K562 (cell line): ENCODE measurements around the gene APC. TPM values are rescaled to one million over a fixed set of nuclear protein-coding genes. Genes with fewer than 3 reads are reported as not detected.

Experiments used
- ARID1B ChIP-seq: fragments of 450-650 bp; IDR thresholded peaks from 2 replicates; pipeline ENCODE4 v1.6.1; 2016; ENCODE audit warnings: antibody characterized with exemption, mild to moderate bottlenecking, inconsistent platforms
- CCNT2 ChIP-seq: IDR thresholded peaks from 2 replicates; pipeline ENCODE4 v1.6.1; 2011; ENCODE audit warnings: borderline replicate concordance, low read depth, mild to moderate bottlenecking, moderate library complexity, mixed read lengths, low read length; ENCODE audit not compliant: insufficient read length; ENCODE audit errors: extremely low read depth
- EHMT2 ChIP-seq: fragments of 450-650 bp; IDR thresholded peaks from 2 replicates; pipeline ENCODE4 v1.6.1; 2018; ENCODE audit warnings: antibody characterized with exemption
- ERF ChIP-seq: fragments of 450-650 bp; formaldehyde crosslinking; IDR thresholded peaks from 2 replicates; pipeline ENCODE4 v1.4.0; 2020; ENCODE audit warnings: mild to moderate bottlenecking, mixed read lengths
- ETV5 ChIP-seq: sonication (generic); formaldehyde crosslinking; IDR thresholded peaks from 2 replicates; pipeline ENCODE4 v1.4.0; 2020; ENCODE audit warnings: low read depth, mild to moderate bottlenecking, missing genetic modification reagents
- FOXK2 ChIP-seq, 2 experiments: fragments of 450-650 bp; IDR thresholded peaks in 1 of 2; conservative IDR thresholded peaks in 1 of 2; 2 replicates each; pipeline ENCODE4 v1.6.1; 2016; ENCODE audit warnings: low read depth in 2 of 2, mild to moderate bottlenecking in 1 of 2
- GATAD2A ChIP-seq: fragments of 450-650 bp; IDR thresholded peaks from 2 replicates; pipeline ENCODE4 v1.6.1; 2017
- KDM5B ChIP-seq: fragments of 200-600 bp; sonication (generic); IDR thresholded peaks from 2 replicates; pipeline ENCODE4 v1.6.1; 2012; ENCODE audit warnings: low read depth, mild to moderate bottlenecking, moderate library complexity, low read length, control low read depth, inconsistent platforms; ENCODE audit not compliant: insufficient replicate concordance
- MCM3 ChIP-seq: fragments of 450-650 bp; IDR thresholded peaks from 2 replicates; pipeline ENCODE4 v1.6.1; 2016
- MTF1 ChIP-seq: fragments of 250-450 bp; sonication (Bioruptor Pico); IDR thresholded peaks from 2 replicates; pipeline ENCODE4 v1.9.0; 2021; ENCODE audit warnings: moderate library complexity, mild to moderate bottlenecking, inconsistent platforms, borderline replicate concordance
- NCOR1 ChIP-seq: fragments of 450-650 bp; IDR thresholded peaks from 2 replicates; pipeline ENCODE4 v1.6.1; 2016; ENCODE audit warnings: mild to moderate bottlenecking, moderate library complexity
- NFE2 ChIP-seq: IDR thresholded peaks from 2 replicates; pipeline ENCODE4 v1.6.1; 2014; ENCODE audit warnings: antibody characterized with exemption, low read depth
- NFIC ChIP-seq: fragments of 450-650 bp; IDR thresholded peaks from 2 replicates; pipeline ENCODE4 v1.6.1; 2017; ENCODE audit warnings: mild to moderate bottlenecking, inconsistent platforms
- PHB2 ChIP-seq: fragments of 450-650 bp; IDR thresholded peaks from 2 replicates; pipeline ENCODE4 v1.6.1; 2017; ENCODE audit warnings: low read depth
- POLR2AphosphoS5 ChIP-seq: IDR thresholded peaks from 2 replicates; pipeline ENCODE4 v1.6.1; 2011; ENCODE audit warnings: mild to moderate bottlenecking, low read depth, low read length, moderate library complexity; ENCODE audit not compliant: control insufficient read depth, insufficient read depth
- SMARCA4 ChIP-seq: fragments of 450-650 bp; IDR thresholded peaks from 2 replicates; pipeline ENCODE4 v1.6.1; 2016
- TBL1XR1 ChIP-seq, 2 experiments: IDR thresholded peaks; 2 replicates each; pipeline ENCODE4 v1.6.1; 2012; ENCODE audit warnings: improper control_type of control experiment in 2 of 2, low read length in 2 of 2, mild to moderate bottlenecking in 1 of 2
- ZBTB8A ChIP-seq: fragments of 450-650 bp; IDR thresholded peaks from 2 replicates; pipeline ENCODE4 v1.6.1; 2018; ENCODE audit warnings: mild to moderate bottlenecking, moderate library complexity; ENCODE audit not compliant: partially characterized antibody
- ZNF24 ChIP-seq: fragments of 450-650 bp; IDR thresholded peaks from 2 replicates; pipeline ENCODE4 v1.6.1; 2016
- ZNF384 ChIP-seq: IDR thresholded peaks from 2 replicates; pipeline ENCODE4 v1.6.1; 2012; ENCODE audit warnings: low read depth, low read length, improper control_type of control experiment
- ZNF584 ChIP-seq: fragments of 200-800 bp; sonication (Bioruptor generic); IDR thresholded peaks from 2 replicates; pipeline ENCODE4 v1.6.1; 2016; ENCODE audit warnings: low read depth, mild to moderate bottlenecking, missing genetic modification characterization, missing compliant biosample characterization
- polyA plus RNA-seq, 8 experiments: library from polyadenylated mRNA; depleted of rRNA in 4 of 8; stranded (reverse) in 5 of 8; unstranded in 3 of 8; fragments of >200 nt; fragmentation: Nextera tagmentation in 2 of 8; fragmentation: Illumina TruSeq in 1 of 8; extraction: Ambion mirVana in 2 of 8; extraction: Trizol in 1 of 8; gene quantifications; 2 replicates each; pipeline versions ENCODE4 v1.2.1 to v1.2.3, GENCODE V29; 2011 to 2014; ENCODE audit warnings: inconsistent platforms in 1 of 8, missing spikeins in 1 of 8
- total RNA-seq, 7 experiments: library from RNA; depleted of rRNA in 6 of 7; stranded (reverse); fragments of >200 nt in 6 of 7; fragmentation: Illumina TruSeq in 2 of 7; extraction: Trizol in 2 of 7; gene quantifications; 2 replicates each; pipeline versions ENCODE4 v1.2.1 to v1.2.3, GENCODE V29; 2011 to 2021; ENCODE audit warnings: low replicate concordance in 1 of 7
- TF ChIP-seq, protein P1 (sequence below): fragments of 150-350 bp; IDR thresholded peaks from 2 replicates; pipeline ENCODE4 v1.6.1; 2014; ENCODE audit warnings: low read depth, mild to moderate bottlenecking, low read length, borderline replicate concordance
- TF ChIP-seq, protein P2 (sequence below): fragments of 450-650 bp; conservative IDR thresholded peaks from 2 replicates; pipeline ENCODE4 v1.6.1; 2016; ENCODE audit warnings: missing genetic modification characterization, low read depth, mild to moderate bottlenecking, missing compliant biosample characterization, moderate library complexity
- TF ChIP-seq, protein P3 (sequence below): sonication (generic); formaldehyde crosslinking; IDR thresholded peaks from 2 replicates; pipeline ENCODE4 v1.8.0; 2022; ENCODE audit warnings: missing genetic modification reagents, mild to moderate bottlenecking, moderate library complexity, borderline replicate concordance

The APC gene
- total and polyA plus RNA-seq, 9 of the 15 experiments (the other 6 are each of a cell fraction or from before 2014, with no cell fraction given): 5.7 to 29.5 (median 15.4) TPM

DNA sequence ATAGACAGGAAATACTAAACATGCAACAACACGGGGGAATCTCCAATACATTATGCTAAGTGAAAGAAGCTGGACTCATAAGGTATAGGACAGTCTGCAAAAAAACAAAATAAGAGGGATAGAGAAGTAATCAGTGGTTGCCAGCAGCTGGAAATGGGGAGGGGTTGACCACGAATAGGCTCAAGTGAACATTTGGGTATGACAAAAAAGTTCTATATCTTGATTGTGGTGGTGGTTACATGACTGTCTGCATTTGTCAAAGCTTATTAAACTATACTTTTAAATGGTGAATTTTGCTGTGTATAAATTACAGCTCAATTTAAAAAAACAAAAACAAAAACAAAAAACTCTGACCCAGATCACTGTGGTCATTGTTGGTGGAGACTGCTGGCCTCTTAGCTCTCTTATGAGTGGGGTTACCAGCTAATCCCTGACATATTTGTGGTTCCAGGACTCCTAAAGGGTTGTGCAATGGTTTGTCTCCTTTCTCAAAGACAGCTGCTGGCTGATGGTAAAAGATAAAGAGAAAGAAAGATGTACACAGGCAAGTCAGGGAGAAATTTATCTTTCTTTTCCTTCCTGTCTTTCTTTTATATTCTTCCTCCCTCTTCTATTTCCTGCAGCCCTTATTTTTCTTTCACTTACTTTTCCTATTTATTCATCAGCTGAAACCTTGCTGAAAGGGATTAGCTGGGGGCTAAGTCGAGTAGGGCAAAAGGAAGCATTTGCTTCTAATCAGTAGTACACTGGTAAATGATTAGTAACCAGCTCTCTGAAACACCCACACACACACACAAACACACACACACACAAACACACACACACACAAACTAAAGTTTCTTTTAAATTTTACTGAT is 42.6 kb upstream of the APC start (continued):
- TF ChIP-seq, protein P1, sequence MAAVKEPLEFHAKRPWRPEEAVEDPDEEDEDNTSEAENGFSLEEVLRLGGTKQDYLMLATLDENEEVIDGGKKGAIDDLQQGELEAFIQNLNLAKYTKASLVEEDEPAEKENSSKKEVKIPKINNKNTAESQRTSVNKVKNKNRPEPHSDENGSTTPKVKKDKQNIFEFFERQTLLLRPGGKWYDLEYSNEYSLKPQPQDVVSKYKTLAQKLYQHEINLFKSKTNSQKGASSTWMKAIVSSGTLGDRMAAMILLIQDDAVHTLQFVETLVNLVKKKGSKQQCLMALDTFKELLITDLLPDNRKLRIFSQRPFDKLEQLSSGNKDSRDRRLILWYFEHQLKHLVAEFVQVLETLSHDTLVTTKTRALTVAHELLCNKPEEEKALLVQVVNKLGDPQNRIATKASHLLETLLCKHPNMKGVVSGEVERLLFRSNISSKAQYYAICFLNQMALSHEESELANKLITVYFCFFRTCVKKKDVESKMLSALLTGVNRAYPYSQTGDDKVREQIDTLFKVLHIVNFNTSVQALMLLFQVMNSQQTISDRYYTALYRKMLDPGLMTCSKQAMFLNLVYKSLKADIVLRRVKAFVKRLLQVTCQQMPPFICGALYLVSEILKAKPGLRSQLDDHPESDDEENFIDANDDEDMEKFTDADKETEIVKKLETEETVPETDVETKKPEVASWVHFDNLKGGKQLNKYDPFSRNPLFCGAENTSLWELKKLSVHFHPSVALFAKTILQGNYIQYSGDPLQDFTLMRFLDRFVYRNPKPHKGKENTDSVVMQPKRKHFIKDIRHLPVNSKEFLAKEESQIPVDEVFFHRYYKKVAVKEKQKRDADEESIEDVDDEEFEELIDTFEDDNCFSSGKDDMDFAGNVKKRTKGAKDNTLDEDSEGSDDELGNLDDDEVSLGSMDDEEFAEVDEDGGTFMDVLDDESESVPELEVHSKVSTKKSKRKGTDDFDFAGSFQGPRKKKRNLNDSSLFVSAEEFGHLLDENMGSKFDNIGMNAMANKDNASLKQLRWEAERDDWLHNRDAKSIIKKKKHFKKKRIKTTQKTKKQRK: no peak
- TF ChIP-seq NFIC (0 out of 2 replicates have a peak, but pooled peaks have one; percentile 11), ZBTB8A (no peak), MTF1 (CRISPR knock-in tag) (no peak), CCNT2 (peak; percentile 65), EHMT2 (no peak), ZNF584 (CRISPR knock-in tag) (no peak), ERF (no peak), ETV5 (no peak), KDM5B (no peak), POLR2AphosphoS5 (peak; percentile 45; the same call in 1 of the 2 replicates), FOXK2 (conservative IDR thresholded peaks at IDR 0.05 in 1 of 2, IDR thresholded peaks at IDR 0.05 in 1 of 2; ENCODE audit: low read depth in 2 of 2) (peak; percentile 77 to 82), NCOR1 (peak; percentile 64), GATAD2A (peak; percentile 82; the same call in 1 of the 2 replicates), SMARCA4 (peak; percentile 77), MCM3 (no peak), ZNF24 (no peak), NFE2 (peak; percentile 30; the same call in 1 of the 2 replicates), PHB2 (peak; percentile 48; the same call in 1 of the 2 replicates), ZNF384 (no peak), TBL1XR1 (IDR thresholded peaks at IDR 0.05; ENCODE audit: low read length in 2 of 2) (peak in 1 of 2 experiments; percentile 79; a peak in 2 of 4 replicates), ARID1B (peak; percentile 86)
- TF ChIP-seq, protein P2, sequence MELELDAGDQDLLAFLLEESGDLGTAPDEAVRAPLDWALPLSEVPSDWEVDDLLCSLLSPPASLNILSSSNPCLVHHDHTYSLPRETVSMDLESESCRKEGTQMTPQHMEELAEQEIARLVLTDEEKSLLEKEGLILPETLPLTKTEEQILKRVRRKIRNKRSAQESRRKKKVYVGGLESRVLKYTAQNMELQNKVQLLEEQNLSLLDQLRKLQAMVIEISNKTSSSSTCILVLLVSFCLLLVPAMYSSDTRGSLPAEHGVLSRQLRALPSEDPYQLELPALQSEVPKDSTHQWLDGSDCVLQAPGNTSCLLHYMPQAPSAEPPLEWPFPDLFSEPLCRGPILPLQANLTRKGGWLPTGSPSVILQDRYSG: no peak
- TF ChIP-seq, protein P3, sequence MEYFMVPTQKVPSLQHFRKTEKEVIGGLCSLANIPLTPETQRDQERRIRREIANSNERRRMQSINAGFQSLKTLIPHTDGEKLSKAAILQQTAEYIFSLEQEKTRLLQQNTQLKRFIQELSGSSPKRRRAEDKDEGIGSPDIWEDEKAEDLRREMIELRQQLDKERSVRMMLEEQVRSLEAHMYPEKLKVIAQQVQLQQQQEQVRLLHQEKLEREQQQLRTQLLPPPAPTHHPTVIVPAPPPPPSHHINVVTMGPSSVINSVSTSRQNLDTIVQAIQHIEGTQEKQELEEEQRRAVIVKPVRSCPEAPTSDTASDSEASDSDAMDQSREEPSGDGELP (CRISPR knock-in tag): peak; percentile 76
